Aorta (tissue), 5 donors: Measurements from ENCODE around the gene SPSB4. TPM values are rescaled to one million over a fixed set of nuclear protein-coding genes. Genes with fewer than 3 reads are reported as not detected.

ENCODE experiments used
- ATAC-seq: fragments of 200-7000 bp; cut with Tn5 transposase; one replicate; pipeline ENCODE4 v1.9.1; 2022; ENCODE audit warnings: moderate library complexity; ENCODE audit not compliant: low FRiP score
- DNase-seq, 2 donors: peaks; one replicate each; pipeline ENCODE4 v3.0.0-alpha.2; 2020
- H3K27ac ChIP-seq, 2 donors: one replicate each; pipeline ENCODE4 v1.5.1; 2013; ENCODE audit warnings: low read length in 2 of 2, mild to moderate bottlenecking in 2 of 2, moderate library complexity in 2 of 2, control low read depth in 1 of 2, inconsistent platforms in 1 of 2, low read depth in 1 of 2
- H3K27me3 ChIP-seq, 2 donors: one replicate each; pipeline ENCODE4 v1.6.1; 2013; ENCODE audit warnings: control low read depth in 1 of 2, low read length in 1 of 2, mild to moderate bottlenecking in 1 of 2, moderate library complexity in 1 of 2; ENCODE audit not compliant: insufficient read depth in 2 of 2, control insufficient read depth in 1 of 2
- H3K36me3 ChIP-seq, 2 donors: one replicate each; pipeline ENCODE4 v1.6.1; 2013; ENCODE audit warnings: control low read depth in 1 of 2, low read length in 1 of 2, mild to moderate bottlenecking in 1 of 2; ENCODE audit not compliant: insufficient read depth in 2 of 2, control insufficient read depth in 1 of 2
- H3K4me1 ChIP-seq, 2 donors: one replicate each; pipeline ENCODE4 v1.6.1; 2013; ENCODE audit warnings: low read length in 2 of 2, control low read depth in 1 of 2, mild to moderate bottlenecking in 1 of 2, moderate library complexity in 1 of 2; ENCODE audit not compliant: insufficient read depth in 2 of 2, control insufficient read depth in 1 of 2
- H3K4me3 ChIP-seq, 2 donors: one replicate each; pipeline ENCODE4 v1.5.1; 2013; ENCODE audit warnings: low read length in 2 of 2, control low read depth in 1 of 2, mild to moderate bottlenecking in 1 of 2
- H3K9me3 ChIP-seq: one replicate; pipeline ENCODE4 v1.6.1; 2013; ENCODE audit warnings: mild to moderate bottlenecking, low read length; ENCODE audit not compliant: control insufficient read depth
- WGBS, 2 donors: extraction: QIAGEN DNeasy Blood & Tissue Kit; methylation state at CpG; one replicate each; pipeline ENCODE4 v1.1.7; 2013; 5-methylcytosine and 5-hydroxymethylcytosine counted together
- intact Hi-C, 2 donors: fragments of 100-400 bp; cut with DNase I; formaldehyde crosslinking; loops; one replicate each; pipeline versions ENCODE4 v1.14.2 to v1.15.0; 2022
- polyA plus RNA-seq, 2 donors: library from polyadenylated mRNA; stranded (reverse); fragments of 200-250 nt; gene quantifications; one replicate each; pipeline ENCODE4 v1.2.3, GENCODE V29; 2013
- total RNA-seq, 2 donors: library from RNA; stranded (reverse); fragmentation: NEBNext Ultra II Directional; extraction: Animal tissue kit (Norgen Biotek cat#: 25700); gene quantifications; one replicate each; pipeline ENCODE4 v1.2.1, GENCODE V29; 2021
- donor health status: healthy with polysubstance abuse.
- donor health status: Bipolar disorder and iron deficiency.
- donor health status: DM: no; HTN: no; CAD: no.
- donor health status: DM: no; HTN: no; CAD: no.
- donor health status: DM: yes; HTN: yes; CAD: no.

SPSB4 gene
- total and polyA plus RNA-seq, 4 donors, result 0.13 to 2.0 (median 1.0) TPM; not detected in 1

GRCh38 chr3:141152130-141152529 is 101.0 kb downstream of the SPSB4 start:
- no peaks in the 10 kb centered on the region for H3K4me1 ChIP-seq

GRCh38 chr3:141152801-141153678 is 101.9 kb downstream of the SPSB4 start:
- 92 to 93% methylated on average over 7 of the region's 7 CpGs for WGBS, 2 donors
- H3K4me1 ChIP-seq, result no peaks in the 10 kb centered on the region
- DNase-seq (no peak), ATAC-seq (no peak)
- H3K27ac ChIP-seq, result no peak overlapping the region
- H3K9me3 ChIP-seq, result no peaks in the 10 kb centered on the region
- no peaks in the 10 kb centered on the region for H3K27me3 ChIP-seq
- no peak overlapping the region for H3K4me3 ChIP-seq
- no peaks in the 10 kb centered on the region for H3K36me3 ChIP-seq
- intact Hi-C loops, result no loop called here

More at GRCh38 chr3:141152130-141152529, 101.0 kb downstream of the SPSB4 start:
- H3K9me3 ChIP-seq, result no peaks in the 10 kb centered on the region
- WGBS, 2 donors, result 95% methylated on average over 9 of the region's 9 CpGs
- no peak overlapping the region for H3K4me3 ChIP-seq
- DNase-seq (no peak), ATAC-seq (no peak)
- no peaks in the 10 kb centered on the region for H3K27me3 ChIP-seq
- intact Hi-C loops, result no loop called here
- H3K36me3 ChIP-seq, result no peaks in the 10 kb centered on the region
- H3K27ac ChIP-seq, result no peak overlapping the region

- H3K9me3 ChIP-seq, result peaks cover 3% of the 10 kb centered on the region
- ATAC-seq (no peak), DNase-seq (no peak)
- intact Hi-C loops, result no loop called here
- no peaks in the 10 kb centered on the region for H3K27me3 ChIP-seq
- H3K27ac ChIP-seq, result no peak overlapping the region
- H3K36me3 ChIP-seq, result no peaks in the 10 kb centered on the region
- no peak overlapping the region for H3K4me3 ChIP-seq
- no peaks in the 10 kb centered on the region for H3K4me1 ChIP-seq
- 97% methylated on average over 1 of the region's 1 CpG for WGBS, 2 donors
These were observed 102.5 kb downstream of the SPSB4 start for GRCh38 chr3:141153679-141153966.

GRCh38 chr3:141164852-141165251 is 113.7 kb downstream of the SPSB4 start:
- Histone ChIP-seq H3K27me3 (no peaks in the 10 kb centered on the region), H3K27ac (no peak overlapping the region), H3K4me1 (no peaks in the 10 kb centered on the region), H3K4me3 (no peak overlapping the region), H3K9me3 (no peaks in the 10 kb centered on the region), H3K36me3 (no peaks in the 10 kb centered on the region)
- DNase-seq (no peak), ATAC-seq (no peak)
- 59 to 60% methylated on average over 5 of the region's 5 CpGs for WGBS, 2 donors
- intact Hi-C loops, result no loop called here

GRCh38 chr3:141167681-141168080 is 116.5 kb downstream of the SPSB4 start:
- ATAC-seq (no peak), DNase-seq (no peak)
- H3K36me3 ChIP-seq, result no peaks in the 10 kb centered on the region
- H3K4me1 ChIP-seq, result no peaks in the 10 kb centered on the region
- H3K27ac ChIP-seq, result no peak overlapping the region
- H3K27me3 ChIP-seq, result no peaks in the 10 kb centered on the region
- no peaks in the 10 kb centered on the region for H3K9me3 ChIP-seq
- WGBS, 2 donors, result 95 to 98% methylated on average over 4 of the region's 4 CpGs
- H3K4me3 ChIP-seq, result no peak overlapping the region
- intact Hi-C loops, result no loop called here

- ATAC-seq (no peak), DNase-seq (no peak)
- H3K36me3 ChIP-seq, result no peaks in the 10 kb centered on the region
- 91 to 92% methylated on average over 4 of the region's 4 CpGs for WGBS, 2 donors
- intact Hi-C loops, result no loop called here
- no peaks in the 10 kb centered on the region for H3K9me3 ChIP-seq
- no peaks in the 10 kb centered on the region for H3K4me1 ChIP-seq
- no peaks in the 10 kb centered on the region for H3K27me3 ChIP-seq
- H3K27ac ChIP-seq, result no peak overlapping the region
- H3K4me3 ChIP-seq, result no peak overlapping the region
These were observed 119.6 kb downstream of the SPSB4 start for GRCh38 chr3:141170678-141171295.

- 59 to 73% methylated on average over 2 of the region's 2 CpGs for WGBS, 2 donors
- DNase-seq, result no peak
- Histone ChIP-seq H3K9me3 (no peaks in the 10 kb centered on the region), H3K4me3 (no peak overlapping the region), H3K27ac (no peak overlapping the region), H3K27me3 (no peaks in the 10 kb centered on the region), H3K36me3 (no peaks in the 10 kb centered on the region), H3K4me1 (no peaks in the 10 kb centered on the region)
- no peak for ATAC-seq
- intact Hi-C loops, result no loop called here
These were observed 123.5 kb downstream of the SPSB4 start for GRCh38 chr3:141174674-141175073.

- intact Hi-C loops, result no loop called here
- no peaks in the 10 kb centered on the region for H3K36me3 ChIP-seq
- no peak overlapping the region for H3K4me3 ChIP-seq
- H3K9me3 ChIP-seq, result peaks cover 3% of the 10 kb centered on the region
- no peak overlapping the region for H3K27ac ChIP-seq
- H3K4me1 ChIP-seq, result no peaks in the 10 kb centered on the region
- no peaks in the 10 kb centered on the region for H3K27me3 ChIP-seq
- DNase-seq (no peak), ATAC-seq (no peak)
These were observed 125.6 kb downstream of the SPSB4 start for GRCh38 chr3:141176775-141177174.

GRCh38 chr3:141178026-141178425 is 126.9 kb downstream of the SPSB4 start:
- Histone ChIP-seq H3K4me1 (no peaks in the 10 kb centered on the region), H3K27ac (no peak overlapping the region), H3K27me3 (no peaks in the 10 kb centered on the region), H3K36me3 (no peaks in the 10 kb centered on the region), H3K4me3 (no peak overlapping the region), H3K9me3 (peaks cover 3% of the 10 kb centered on the region)
- ATAC-seq (no peak), DNase-seq (no peak)
- intact Hi-C loops, result no loop called here
- 85 to 89% methylated on average over 3 of the region's 3 CpGs for WGBS, 2 donors
